HG02970 (cell line): ENCODE data around the gene PNO1.
"Not testable (repeated sequence)": the region's sequence is repeated elsewhere in the genome, so short reads cannot be mapped to it uniquely, and the experiment has no call there.

Experiments used
- ATAC-seq: cut with Tn5 transposase; IDR thresholded peaks from one replicate; pipeline ENCODE4 v1.9.1; 2021; ENCODE audit warnings: mild to moderate bottlenecking, moderate library complexity, moderate number of reproducible peaks; ENCODE audit not compliant: unreplicated experiment, low FRiP score

The PNO1 gene

DNA sequence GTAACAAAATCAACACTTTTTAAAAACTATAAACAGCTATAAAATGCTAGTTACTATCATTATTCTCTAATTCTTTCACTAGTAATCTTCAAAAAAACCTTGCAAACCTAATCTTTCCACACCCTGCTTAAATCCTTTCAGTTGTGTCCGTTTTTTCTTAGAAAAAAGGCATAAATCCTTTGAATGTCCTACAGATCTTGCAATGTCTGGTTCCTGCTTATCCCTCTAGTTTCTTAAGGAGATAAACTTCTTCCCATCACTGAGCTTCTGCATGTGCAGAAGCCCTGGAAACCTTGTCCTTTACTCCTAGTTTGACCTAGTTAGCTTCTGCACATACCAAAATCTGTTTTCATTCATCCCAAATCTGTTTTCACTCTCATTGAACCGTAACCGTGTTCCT is 1.3 kb upstream of the PNO1 start:
- ATAC-seq, result no peak

DNA sequence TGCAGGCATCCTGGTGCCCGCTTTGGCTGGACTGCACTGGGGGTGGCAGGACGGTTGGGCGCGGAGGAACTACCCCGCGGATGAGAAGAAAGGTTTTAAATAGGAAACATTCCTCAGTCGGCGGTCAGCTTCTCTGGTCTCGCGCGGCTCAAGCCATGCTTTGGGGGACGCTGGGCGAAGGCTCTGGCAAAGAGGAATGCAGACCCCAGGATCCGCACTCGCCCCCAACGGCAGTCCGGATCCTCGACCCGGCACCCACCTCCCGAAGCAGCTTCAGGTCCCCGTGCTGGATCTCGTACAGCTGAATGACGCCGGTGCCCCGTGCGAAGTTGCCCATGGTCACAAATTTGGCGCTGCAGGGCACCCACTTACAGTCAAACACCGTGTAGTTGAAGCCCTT is 686 bp upstream of the PNO1 start:
- peak; percentile 25 for ATAC-seq

DNA sequence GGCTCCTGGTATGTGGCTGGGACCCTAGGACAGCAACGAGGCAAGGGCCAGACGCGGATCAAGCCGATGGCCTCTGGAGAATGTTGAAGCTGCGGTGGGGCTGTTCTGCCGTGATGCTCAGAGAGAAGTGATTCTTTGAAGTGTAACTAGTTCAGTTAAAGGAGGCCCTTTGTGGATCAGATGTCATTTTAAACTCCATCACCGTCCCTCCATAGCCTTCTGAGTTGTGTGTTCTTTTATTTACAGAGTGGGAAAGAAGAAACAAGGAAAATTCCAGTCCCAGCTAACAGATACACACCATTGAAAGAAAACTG is 403 bp downstream of the PNO1 start:
- no peak for ATAC-seq

GRCh38 chr2:68163641-68164040 is 6.0 kb downstream of the PNO1 start:
- ATAC-seq, result no peak

DNA sequence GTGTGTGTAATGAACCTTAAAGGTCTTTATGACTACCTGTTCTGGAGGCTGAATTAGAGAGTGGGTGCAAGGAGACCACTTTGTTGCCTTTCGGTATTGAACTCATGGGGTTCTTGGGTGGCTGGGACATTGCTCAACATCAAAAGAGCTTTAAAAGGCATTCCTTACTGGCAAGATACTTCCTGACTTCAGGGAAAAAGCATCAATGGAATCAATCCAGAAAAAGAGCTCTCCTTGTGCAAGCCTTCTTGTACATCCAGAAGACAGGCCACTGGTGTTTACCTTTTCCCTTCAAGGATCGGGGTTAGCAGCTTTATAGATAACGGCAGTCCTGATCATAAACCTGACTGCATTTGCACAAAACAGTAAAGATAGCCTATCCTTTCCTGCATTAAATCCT is 9.5 kb downstream of the PNO1 start:
- ATAC-seq, result no peak

GRCh38 chr2:68169308-68169707 is 11.6 kb downstream of the PNO1 start:
- no peak for ATAC-seq

DNA sequence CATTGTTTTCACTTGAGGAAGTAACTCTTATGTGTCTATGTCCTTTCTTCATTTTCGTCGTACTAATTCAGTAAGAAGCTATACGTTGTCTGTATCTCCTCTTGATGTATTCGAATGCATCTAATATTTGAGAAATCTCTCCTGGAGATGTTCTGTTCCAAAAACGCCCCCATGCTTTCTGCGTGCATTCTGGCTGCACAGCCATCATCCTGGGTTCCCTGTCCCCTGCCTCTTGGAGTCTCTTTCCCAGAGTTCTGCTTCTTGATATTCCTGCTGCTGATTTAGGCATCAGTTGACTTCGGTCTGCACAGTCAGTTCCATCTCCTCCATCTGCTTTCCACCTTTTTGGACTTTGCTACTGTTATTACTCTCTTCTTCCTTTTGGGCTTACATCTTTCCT is 13.5 kb downstream of the PNO1 start:
- no peak for ATAC-seq

DNA sequence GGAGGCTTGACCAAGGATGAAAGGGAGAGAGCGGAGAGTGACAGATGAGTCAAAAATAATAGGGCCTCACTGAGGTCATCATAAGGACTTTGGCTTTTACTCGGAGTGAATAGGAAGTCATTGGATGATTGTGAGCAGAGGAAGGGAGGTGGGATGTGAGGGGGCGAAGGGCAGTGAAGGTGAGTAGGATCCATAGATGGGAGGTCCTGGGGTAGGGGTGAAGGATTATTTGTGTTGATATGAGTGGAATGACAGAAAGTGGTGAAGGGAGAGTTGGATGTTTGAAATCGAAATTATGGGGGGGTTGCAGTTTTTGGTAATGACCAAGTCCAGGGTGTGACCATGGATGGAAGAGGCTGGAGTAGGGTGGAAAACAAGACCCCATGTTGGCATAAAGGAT is 14.0 kb downstream of the PNO1 start:
- no peak for ATAC-seq

GRCh38 chr2:68172521-68172920 is 14.8 kb downstream of the PNO1 start:
- ATAC-seq, result no peak

DNA sequence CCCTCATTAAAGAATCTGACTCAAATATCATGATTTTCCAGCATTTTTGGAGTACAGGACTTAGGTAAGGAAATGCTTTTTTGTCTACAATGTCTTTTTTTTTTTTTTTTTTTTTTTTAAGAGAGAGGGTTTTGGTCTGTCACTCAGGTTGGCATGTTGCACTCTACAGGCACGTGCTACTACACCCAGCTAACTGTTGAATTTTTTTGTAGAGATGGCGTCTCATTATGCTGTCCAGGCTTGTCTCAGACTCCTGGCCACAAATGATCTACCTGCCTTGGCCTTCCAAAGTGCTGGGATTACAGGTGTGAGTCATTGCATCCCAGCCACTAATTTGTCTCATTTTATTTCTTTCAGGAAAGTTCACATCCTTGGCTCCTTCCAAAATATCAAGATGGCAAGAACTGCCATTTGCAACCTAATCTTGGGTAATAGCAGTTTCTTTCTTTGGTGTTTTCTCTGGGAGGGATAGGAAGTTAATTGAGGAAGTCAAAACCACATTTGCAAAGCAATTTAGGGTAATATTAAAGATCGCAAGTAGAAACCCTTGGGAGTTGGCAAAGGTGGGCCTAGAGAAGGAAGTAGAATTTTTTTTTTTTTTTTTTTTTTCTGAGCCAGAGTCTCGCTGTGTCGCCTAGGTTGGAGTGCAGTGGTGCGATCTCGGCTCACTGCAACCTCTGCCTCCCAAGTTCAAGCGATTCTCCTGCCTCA is 15.5 kb downstream of the PNO1 start:
- ATAC-seq, result no peak

- not testable (repeated sequence) for ATAC-seq
Measured at GRCh38 chr2:68175210-68175609, 17.5 kb downstream of the PNO1 start.

DNA sequence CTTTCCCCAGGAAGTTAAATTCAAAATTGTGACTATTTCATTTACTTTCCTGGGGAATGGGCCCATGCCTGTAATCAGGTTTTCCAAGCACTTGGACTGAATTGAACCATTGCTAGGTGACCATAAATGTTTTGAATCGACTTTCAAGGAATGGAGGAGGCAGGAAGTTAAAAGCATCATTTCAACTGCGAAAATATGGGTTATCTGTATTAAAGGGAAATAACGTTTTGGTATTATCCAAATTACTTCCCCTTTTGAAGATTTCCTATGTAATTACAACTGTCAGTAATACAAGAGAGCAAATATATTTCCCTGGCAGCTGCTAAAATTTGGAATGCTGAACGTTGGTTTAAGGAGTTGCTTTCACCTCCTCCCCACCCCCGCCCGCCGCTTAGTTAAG is 19.0 kb downstream of the PNO1 start:
- ATAC-seq, result no peak

- ATAC-seq, result no peak
Measured at GRCh38 chr2:68177541-68177940, 19.9 kb downstream of the PNO1 start.

GRCh38 chr2:68178432-68178831 is 20.7 kb downstream of the PNO1 start:
- ATAC-seq, result no peak

GRCh38 chr2:68178954-68179627 is 21.4 kb downstream of the PNO1 start:
- ATAC-seq, result no peak

DNA sequence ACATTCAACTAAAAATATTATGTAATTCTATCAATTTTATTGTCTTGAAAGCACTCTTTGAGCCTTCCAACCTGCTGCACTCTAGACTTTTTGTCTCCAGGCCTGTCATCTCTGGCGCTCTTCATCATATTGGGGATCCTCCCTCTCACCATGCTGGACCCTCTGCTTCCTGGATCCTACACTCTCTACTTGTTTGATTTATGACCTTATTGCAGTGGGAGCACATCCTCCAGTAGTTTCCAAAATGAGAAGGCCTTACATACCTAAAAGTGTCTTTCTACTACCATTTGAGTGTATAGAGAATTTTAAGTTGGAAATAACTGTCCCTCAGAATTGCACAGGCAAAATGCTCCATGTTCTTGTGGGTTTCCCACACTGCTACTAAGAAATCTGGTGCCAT is 25.2 kb downstream of the PNO1 start:
- ATAC-seq, result no peak

DNA sequence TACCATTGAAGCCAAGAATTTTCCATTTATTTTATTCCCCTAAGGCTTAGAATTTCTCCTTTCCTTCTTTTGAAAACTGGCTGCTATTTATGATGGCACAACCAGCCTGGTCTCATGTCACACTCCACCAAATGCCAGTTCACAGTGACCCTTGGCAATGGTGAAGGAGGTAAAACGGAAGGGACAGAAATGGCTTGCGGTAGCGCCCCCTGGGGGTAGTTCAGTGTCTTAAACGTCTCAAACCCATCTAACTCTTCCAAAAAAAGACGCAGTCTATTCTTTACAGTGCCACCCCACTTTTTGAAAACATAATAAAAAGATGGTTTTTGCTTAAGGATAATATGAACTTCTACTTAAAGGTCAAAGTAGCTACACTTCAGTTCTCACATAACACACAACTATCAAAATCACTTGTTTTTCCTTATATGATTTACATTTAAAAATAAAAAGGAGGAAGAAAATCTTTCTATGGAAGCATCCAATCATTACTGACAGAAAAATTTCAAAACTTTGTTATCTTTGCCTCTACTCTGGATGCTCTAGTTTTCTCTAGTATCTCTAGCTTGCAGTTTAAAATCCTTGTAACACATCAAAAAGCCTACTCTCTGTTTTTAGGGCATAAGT is 28.0 kb downstream of the PNO1 start:
- ATAC-seq, result no peak

DNA sequence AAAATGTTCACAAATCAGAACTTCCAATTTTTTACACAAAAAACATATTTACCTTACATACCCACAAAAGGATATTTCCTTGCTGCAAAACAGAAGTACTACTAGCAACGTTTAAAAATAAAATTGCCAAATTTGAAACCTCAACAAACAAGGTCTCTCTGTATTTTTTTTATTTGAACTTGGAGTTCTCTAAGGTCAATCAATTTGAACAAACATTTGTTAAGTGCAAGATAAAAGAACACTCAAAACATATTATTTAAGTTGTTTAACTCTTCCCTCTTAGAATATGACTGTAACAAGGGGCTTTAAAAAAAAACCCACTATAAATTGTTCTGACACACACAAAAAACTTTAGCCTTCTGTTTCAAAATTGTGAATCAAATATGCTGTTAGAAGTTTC is 29.6 kb downstream of the PNO1 start:
- ATAC-seq, result no peak

DNA sequence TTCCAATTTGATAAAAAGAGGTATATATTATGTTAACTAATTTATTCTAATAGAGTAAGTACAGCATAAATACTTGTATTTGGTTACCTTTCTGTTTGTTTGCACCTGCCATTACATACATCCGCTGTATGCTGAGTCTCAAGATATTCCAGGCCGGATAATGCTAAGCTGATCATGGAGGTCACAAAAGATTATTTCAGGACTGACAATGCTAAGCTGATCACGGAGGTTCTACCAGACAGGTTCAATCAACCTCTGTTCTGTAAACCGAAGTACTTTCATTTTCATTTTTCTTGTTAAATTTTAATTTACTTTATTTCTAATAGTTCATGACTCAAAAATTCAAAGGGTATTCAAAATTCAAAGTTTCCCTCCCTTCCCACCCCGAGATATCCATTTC is 31.1 kb downstream of the PNO1 start:
- no peak for ATAC-seq

DNA sequence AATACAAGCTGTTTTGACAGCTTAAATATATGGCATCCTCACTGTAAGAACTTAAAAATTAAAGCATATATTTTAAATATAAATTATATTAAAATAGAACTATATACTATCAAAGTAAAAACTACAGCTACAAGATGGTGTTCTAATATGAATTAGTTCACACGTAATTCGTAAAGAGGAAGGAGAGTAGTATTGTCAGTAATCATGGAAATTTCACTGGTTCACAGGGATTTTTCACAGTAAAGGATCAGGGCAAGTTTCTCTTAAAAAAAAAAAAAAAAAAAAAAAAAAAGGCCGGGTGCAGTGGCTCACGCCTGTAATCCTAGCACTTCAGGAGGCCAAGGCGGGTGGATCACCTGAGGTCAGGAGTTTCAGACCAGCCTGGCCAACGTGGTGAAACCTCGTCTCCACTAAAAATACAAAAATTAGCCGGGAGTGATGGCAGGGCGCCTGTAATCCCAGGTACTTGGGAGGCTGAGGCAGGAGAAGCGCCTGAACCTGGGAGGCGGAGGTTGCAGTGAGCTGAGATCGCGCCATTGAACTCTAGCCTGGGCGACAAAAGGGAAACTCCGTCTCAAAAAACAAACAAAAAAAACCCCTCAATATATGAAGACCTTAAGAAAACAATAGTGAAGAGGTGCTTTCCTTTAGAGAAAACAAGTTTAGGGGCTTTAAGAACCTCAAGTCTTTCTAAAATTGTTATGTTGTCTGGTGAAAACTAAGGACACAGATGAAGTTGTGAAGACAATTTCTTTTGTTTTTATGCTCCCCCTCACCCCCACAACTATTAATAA is 32.5 kb downstream of the PNO1 start:
- no peak for ATAC-seq

GRCh38 chr2:68190991-68191731 is 33.5 kb downstream of the PNO1 start:
- ATAC-seq, result no peak
